HG03342 (cell line): Measurements from ENCODE around the gene GALNS.
"Not testable (repeated sequence)": the region's sequence is repeated elsewhere in the genome, so short reads cannot be mapped to it uniquely, and the experiment has no call there.

Experiments used
- ATAC-seq: cut with Tn5 transposase; IDR thresholded peaks from one replicate; pipeline ENCODE4 v1.9.1; 2021; ENCODE audit warnings: mild to moderate bottlenecking, moderate library complexity; ENCODE audit not compliant: unreplicated experiment

Gene GALNS

GRCh38 chr16:88807142-88807625, 49.6 kb downstream of the GALNS start:
- no peak for ATAC-seq

- no peak for ATAC-seq
Observed at GRCh38 chr16:88806491-88807111, 50.1 kb downstream of the GALNS start.

GRCh38 chr16:88805887-88806393, 50.8 kb downstream of the GALNS start:
- no peak for ATAC-seq

- no peak for ATAC-seq
Observed at GRCh38 chr16:88805340-88805715, 51.4 kb downstream of the GALNS start.

GRCh38 chr16:88804552-88805339, 52.0 kb downstream of the GALNS start:
- ATAC-seq = no peak

- ATAC-seq = no peak
Observed at GRCh38 chr16:88804173-88804551, 52.6 kb downstream of the GALNS start.

- peak; percentile 47 for ATAC-seq
Observed at GRCh38 chr16:88803264-88803987, 53.3 kb downstream of the GALNS start, which contains the start of gene CDT1. Gene CDT1, plus strand, starts transcription at chr16:88803789. Its CDS starts 43 bp downstream, at chr16:88803832.

GRCh38 chr16:88800277-88800592, 56.5 kb downstream of the GALNS start:
- ATAC-seq = no peak

GRCh38 chr16:88799569-88800276, 57.0 kb downstream of the GALNS start:
- no peak for ATAC-seq

GRCh38 chr16:88798772-88799455, 57.8 kb downstream of the GALNS start:
- no peak for ATAC-seq

- no peak for ATAC-seq
Observed at GRCh38 chr16:88798073-88798472, 58.7 kb downstream of the GALNS start.

GRCh38 chr16:88796278-88796677, 60.5 kb downstream of the GALNS start:
- no peak for ATAC-seq

GRCh38 chr16:88793251-88793954, 63.3 kb downstream of the GALNS start:
- ATAC-seq = no peak

- ATAC-seq = no peak
Observed at GRCh38 chr16:88792668-88793250, 64.0 kb downstream of the GALNS start.

GRCh38 chr16:88792078-88792550, 64.6 kb downstream of the GALNS start:
- ATAC-seq = no peak

GRCh38 chr16:88790312-88791211, 66.2 kb downstream of the GALNS start:
- no peak for ATAC-seq

- ATAC-seq = no peak
Observed at GRCh38 chr16:88789594-88789993, 67.2 kb downstream of the GALNS start.

GRCh38 chr16:88788749-88789148, 68.0 kb downstream of the GALNS start:
- ATAC-seq = not testable (repeated sequence)
